ENCODE measurements around the gene CGREF1.

DNA sequence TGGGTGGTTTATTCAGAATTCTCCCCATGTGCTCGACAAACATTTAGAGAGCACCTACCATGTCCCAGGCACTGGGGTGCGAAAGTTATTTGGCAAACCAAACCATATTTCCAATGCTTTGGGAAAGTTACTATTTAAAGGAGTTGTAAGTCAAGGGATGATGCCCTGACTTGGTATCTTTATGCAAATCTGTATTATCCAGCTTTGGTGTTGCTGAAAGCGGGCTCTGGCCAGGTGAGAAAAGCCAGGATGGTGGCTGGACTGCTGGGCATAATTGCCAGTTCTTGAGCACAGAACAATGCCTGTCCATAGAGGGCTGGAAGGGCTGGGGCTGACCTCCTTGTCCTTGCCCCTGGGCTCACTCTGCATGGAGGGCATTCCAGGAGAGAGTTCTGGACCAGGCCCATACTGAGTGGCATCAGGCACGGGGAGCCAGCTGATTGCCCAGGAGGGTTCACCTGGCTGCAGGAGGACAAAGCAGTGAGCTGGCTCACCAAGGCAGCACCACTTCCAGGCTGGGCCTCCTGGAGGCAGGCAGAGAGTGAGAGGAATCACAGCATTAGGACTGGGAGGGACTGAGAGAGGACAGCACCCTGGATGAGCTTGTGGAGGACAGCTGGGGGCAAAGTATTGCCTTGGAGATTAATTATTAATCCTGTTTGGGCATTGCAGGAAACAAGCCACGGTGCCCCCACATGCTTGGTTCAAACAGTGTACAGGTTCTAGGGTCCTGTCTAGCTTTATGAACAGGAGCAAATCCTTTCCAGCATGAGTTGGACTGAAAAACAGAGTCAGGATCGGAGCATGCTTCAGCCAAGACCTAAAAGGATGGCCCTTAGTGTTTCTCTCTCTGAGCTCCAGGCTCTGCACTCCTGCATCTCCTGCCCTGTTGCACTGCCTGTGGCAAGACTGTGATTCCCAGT is 25.2 kb downstream of the CGREF1 start:
- no peak for TF ChIP-seq CTCF (conservative IDR thresholded peaks at IDR 0.05 in 1 of 2, IDR thresholded peaks at IDR 0.05 in 1 of 2; ENCODE audit: extremely low read depth in 1 of 2, insufficient read depth in 1 of 2, low read depth in 1 of 2, low read length in 2 of 2)
- no peak for TF ChIP-seq EZH2 (IDR thresholded peaks at IDR 0.05; ENCODE audit: borderline replicate concordance, low read length)

Data from mammary epithelial cell (primary cell).